Kidney tubule cell (primary cell): ENCODE measurements around the gene SLC5A10.

Experiments
- DNase-seq: peaks from one replicate; pipeline ENCODE4 v3.0.0-alpha.2; 2018; ENCODE audit warnings: low spot score

SLC5A10 gene

GRCh38 chr17:18964550-18964949 lies 12.6 kb downstream of the SLC5A10 start:
- no peak for DNase-seq

- DNase-seq, result no peak
Observed at GRCh38 chr17:18965530-18966236, 13.7 kb downstream of the SLC5A10 start.

- DNase-seq, result no peak
Observed at GRCh38 chr17:18966831-18967624, 15.1 kb downstream of the SLC5A10 start.

- no peak for DNase-seq
Observed at GRCh38 chr17:18967916-18968315, 16.0 kb downstream of the SLC5A10 start.

- no peak for DNase-seq
Observed at GRCh38 chr17:18968345-18968744, 16.4 kb downstream of the SLC5A10 start.

- peak; percentile 38 for DNase-seq
Observed at GRCh38 chr17:18968945-18969887, 17.3 kb downstream of the SLC5A10 start.

- DNase-seq, result no peak
Observed at GRCh38 chr17:18970582-18971480, 18.9 kb downstream of the SLC5A10 start.

- no peak for DNase-seq
Observed at GRCh38 chr17:18971801-18972200, 19.8 kb downstream of the SLC5A10 start.

GRCh38 chr17:18974407-18975149 lies 22.6 kb downstream of the SLC5A10 start:
- DNase-seq, result peak; percentile 32

GRCh38 chr17:18975597-18975996 lies 23.6 kb downstream of the SLC5A10 start:
- DNase-seq, result no peak

- no peak for DNase-seq
Observed at GRCh38 chr17:18976201-18976600, 24.2 kb downstream of the SLC5A10 start.

GRCh38 chr17:18977021-18977420 lies 25.1 kb downstream of the SLC5A10 start:
- no peak for DNase-seq

- no peak for DNase-seq
Observed at GRCh38 chr17:18977646-18978045, 25.7 kb downstream of the SLC5A10 start.

GRCh38 chr17:18978050-18978449 lies 26.1 kb downstream of the SLC5A10 start:
- DNase-seq, result no peak

GRCh38 chr17:18978655-18979054 lies 26.7 kb downstream of the SLC5A10 start:
- DNase-seq, result no peak

- peak; percentile 81 for DNase-seq
Observed at GRCh38 chr17:18980682-18981334, 28.8 kb downstream of the SLC5A10 start.

- DNase-seq, result no peak
Observed at GRCh38 chr17:18981335-18981641, 29.3 kb downstream of the SLC5A10 start.

GRCh38 chr17:18981642-18982424 lies 29.9 kb downstream of the SLC5A10 start:
- DNase-seq, result peak; percentile 87
